Psoas muscle (tissue), 8 donors: Measurements from ENCODE around the gene METTL26. TPM values are rescaled to one million over a fixed set of nuclear protein-coding genes. Genes with fewer than 3 reads are reported as not detected.
A peak's percentile ranks its signal among the peaks of the same experiment; 100 is the strongest.

ENCODE experiments used
- ATAC-seq, 4 donors: fragments of 200-7000 bp; cut with Tn5 transposase; one replicate each; pipeline ENCODE4 v1.9.1; 2020; ENCODE audit warnings: moderate library complexity in 3 of 4, mild to moderate bottlenecking in 2 of 4
- DNase-seq, 2 donors: peaks; one replicate each; pipeline ENCODE4 v3.0.0-alpha.2; 2020
- H3K27ac ChIP-seq: fragments of 200-600 bp; one replicate; pipeline ENCODE4 v1.8.0; 2022
- H3K27me3 ChIP-seq, 3 donors: fragments of 200-600 bp in 1 of 3; one replicate each; pipeline versions ENCODE4 v1.6.1 to v1.8.0; 2013 to 2022; ENCODE audit warnings: low read length in 2 of 3, mild to moderate bottlenecking in 2 of 3, moderate library complexity in 1 of 3; ENCODE audit not compliant: insufficient read depth in 3 of 3
- H3K36me3 ChIP-seq, 2 donors: fragments of 200-600 bp in 1 of 2; one replicate each; pipeline versions ENCODE4 v1.6.1 to v1.8.0; 2013 to 2022; ENCODE audit warnings: low read depth in 1 of 2, mild to moderate bottlenecking in 1 of 2, moderate library complexity in 1 of 2; ENCODE audit not compliant: insufficient read depth in 1 of 2
- H3K4me1 ChIP-seq: fragments of 200-600 bp; one replicate; pipeline ENCODE4 v1.8.0; 2022
- H3K4me3 ChIP-seq: fragments of 200-600 bp; one replicate; pipeline ENCODE4 v1.8.0; 2022; ENCODE audit warnings: mild to moderate bottlenecking
- H3K9me3 ChIP-seq: fragments of 200-600 bp; one replicate; pipeline ENCODE4 v1.8.0; 2022
- CTCF ChIP-seq: fragments of 200-600 bp; IDR thresholded peaks from one replicate; pipeline ENCODE4 v1.8.0; 2022; ENCODE audit warnings: antibody characterized with exemption
- WGBS, 3 donors: extraction: QIAGEN DNeasy Blood & Tissue Kit; methylation state at CpG; one replicate each; pipeline versions ENCODE4 v1.1.6 to v1.1.7; 2013; 5-methylcytosine and 5-hydroxymethylcytosine counted together
- intact Hi-C, 2 donors: fragments of 100-400 bp; cut with DNase I; formaldehyde crosslinking; loops; one replicate each; pipeline versions ENCODE4 v1.11.0 to v1.14.2; 2022
- polyA plus RNA-seq, 3 donors: library from polyadenylated mRNA; stranded (reverse); fragments of 200-250 nt; gene quantifications; one replicate each; pipeline ENCODE4 v1.2.3, GENCODE V29; 2013
- total RNA-seq, 4 donors: library from RNA; stranded (reverse); fragmentation: NEBNext Ultra II Directional in 2 of 4; extraction: Animal tissue kit (Norgen Biotek cat#: 25700) in 2 of 4; gene quantifications; one replicate each; pipeline versions ENCODE4 v1.2.1 to v1.2.4, GENCODE V29; 2021 to 2023
- donor health status: healthy with polysubstance abuse.
- donor health status: DM: no; HTN: no; CAD: no; lungs with moderate emphysema.
- donor health status: Bipolar disorder and iron deficiency.
- donor health status: healthy.
- donor health status: DM: yes; HTN: yes; CAD: no.
- donor health status: DM: no; HTN: no; CAD: no.
- donor health status: DM: no; HTN: no; CAD: no.
- donor health status: DM: yes; HTN: yes; CAD: no.

Gene METTL26
- total and polyA plus RNA-seq, 7 donors, result 42.4 to 97.8 (median 55.6) TPM

GRCh38 chr16:637081-638018 lies 1.2 kb upstream of the METTL26 start:
- 15 to 21% (median 15%) methylated on average over 33 to 53 of the region's 53 CpGs for WGBS, 3 donors
- peak; percentile 79 to 82 (median 80) for ATAC-seq
- intact Hi-C loops, result no loop called here

GRCh38 chr16:635573-636205 lies 416 bp downstream of the METTL26 start:
- DNase-seq (no peak), ATAC-seq (no peak)
- no peak for TF ChIP-seq CTCF
- peaks cover 28% of the 10 kb centered on the region for H3K4me1 ChIP-seq
- H3K27me3 ChIP-seq, result no peaks in the 10 kb centered on the region
- H3K9me3 ChIP-seq, result no peaks in the 10 kb centered on the region
- intact Hi-C loops, result no loop called here
- 4 to 10% (median 7%) methylated on average over 43 to 55 of the region's 55 CpGs for WGBS, 3 donors
- peak overlapping the region; percentile 90 for H3K27ac ChIP-seq
- H3K36me3 ChIP-seq, result peaks cover 0 to 13% of the 10 kb centered on the region in 2 donors
- peak overlapping the region; percentile 78 for H3K4me3 ChIP-seq

More at GRCh38 chr16:637081-638018, 1.2 kb upstream of the METTL26 start:
- peaks cover 0 to 13% of the 10 kb centered on the region in 2 donors for H3K36me3 ChIP-seq
- H3K9me3 ChIP-seq, result no peaks in the 10 kb centered on the region
- no peak for TF ChIP-seq CTCF
- no peaks in the 10 kb centered on the region for H3K27me3 ChIP-seq
- DNase-seq, result peak; percentile 93 to 96
- H3K4me3 ChIP-seq, result peak overlapping the region; percentile 78
- peak overlapping the region; percentile 90 for H3K27ac ChIP-seq
- peaks cover 24% of the 10 kb centered on the region for H3K4me1 ChIP-seq

- no peak for DNase-seq
- H3K9me3 ChIP-seq, result no peaks in the 10 kb centered on the region
- no peak for TF ChIP-seq CTCF
- 78 to 86% (median 83%) methylated on average over 2 to 7 of the region's 7 CpGs for WGBS, 3 donors
- peak overlapping the region; percentile 78 for H3K4me3 ChIP-seq
- ATAC-seq, result no peak
- peaks cover 34% of the 10 kb centered on the region for H3K4me1 ChIP-seq
- H3K36me3 ChIP-seq, result peaks cover 0 to 13% of the 10 kb centered on the region in 2 donors
- intact Hi-C loops, result loop anchor here in 1 of 2 donors (5.0 kb wide), 1 partner anchor 43 kb away; the partner anchor contains the start of gene RAB40C
- H3K27ac ChIP-seq, result no peak overlapping the region
- H3K27me3 ChIP-seq, result no peaks in the 10 kb centered on the region
These were observed 1.1 kb downstream of the METTL26 start for GRCh38 chr16:634996-635395.

- intact Hi-C loops, result loop anchor here in 1 of 2 donors (5.0 kb wide), 1 partner anchor 42 kb away; the partner anchor contains the start of gene RAB40C
These were observed 1.9 kb downstream of the METTL26 start for GRCh38 chr16:634051-634670.

More at GRCh38 chr16:634051-634670, 1.9 kb downstream of the METTL26 start:
- no peak overlapping the region for H3K4me3 ChIP-seq
- no peak for TF ChIP-seq CTCF
- peaks cover 40% of the 10 kb centered on the region for H3K4me1 ChIP-seq
- no peak overlapping the region for H3K27ac ChIP-seq
- ATAC-seq (no peak), DNase-seq (no peak)
- H3K36me3 ChIP-seq, result peaks cover 0 to 13% of the 10 kb centered on the region in 2 donors
- no peaks in the 10 kb centered on the region for H3K9me3 ChIP-seq
- no peaks in the 10 kb centered on the region for H3K27me3 ChIP-seq
- WGBS, 3 donors, result 85 to 93% (median 89%) methylated on average over 22 of the region's 22 CpGs
